NCI-H187 (cell line): ENCODE data around the gene ACADM.
A peak's percentile ranks its signal among the peaks of the same experiment; 100 is the strongest.
"Not testable (repeated sequence)": the region's sequence is repeated elsewhere in the genome, so short reads cannot be mapped to it uniquely, and the experiment has no call there.

Experiments used
- DNase-seq, 2 experiments: peaks; one replicate each; lab custom pipeline; 2025; lab: John Stamatoyannopoulos, UW

ACADM gene

DNA sequence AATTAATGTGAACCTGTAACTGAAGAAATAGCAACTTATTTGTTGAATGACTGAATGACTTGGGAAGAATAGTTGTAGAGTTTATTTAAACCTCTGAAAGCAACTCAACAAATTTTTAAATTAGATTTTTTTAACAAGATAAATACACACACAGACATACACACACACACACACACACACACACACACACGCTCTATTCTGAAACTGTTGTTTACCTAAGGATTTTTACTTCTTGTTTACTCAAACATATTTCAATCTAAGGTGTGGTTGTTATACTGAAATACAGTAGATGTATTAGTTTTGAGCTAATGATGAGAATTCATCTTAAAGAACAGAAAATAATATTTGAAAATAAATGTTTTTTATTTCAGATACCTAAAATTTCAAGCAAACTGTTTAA lies 11.5 kb downstream of the ACADM start:
- no peak for DNase-seq

DNA sequence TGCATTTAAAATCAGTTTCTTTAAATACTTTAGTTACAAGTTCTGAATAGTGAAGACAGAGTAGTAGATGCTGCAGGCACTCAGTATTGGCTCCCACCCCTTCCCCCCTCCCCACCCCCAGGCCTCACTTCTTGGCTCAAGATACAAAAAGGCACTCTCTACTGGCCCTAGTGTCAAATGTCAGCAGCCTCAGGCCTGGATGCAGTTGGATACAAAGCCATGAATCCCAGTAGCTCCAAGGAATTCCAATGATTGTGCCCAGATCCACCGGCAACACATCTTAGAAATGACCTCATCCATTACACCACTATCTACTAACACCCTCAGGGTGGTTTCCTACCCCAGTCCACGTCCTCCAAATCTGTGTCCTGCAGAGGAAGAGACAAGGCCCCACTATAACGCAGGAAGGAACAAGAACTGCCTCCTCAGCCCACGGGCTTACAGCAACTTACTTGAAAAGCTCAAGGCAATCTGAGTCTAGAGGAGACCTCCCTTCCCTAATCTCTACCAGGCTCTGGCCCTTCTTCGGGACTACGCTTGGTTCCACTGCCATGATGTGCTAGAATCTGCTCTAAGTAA lies 17.6 kb downstream of the ACADM start:
- DNase-seq = no peak

DNA sequence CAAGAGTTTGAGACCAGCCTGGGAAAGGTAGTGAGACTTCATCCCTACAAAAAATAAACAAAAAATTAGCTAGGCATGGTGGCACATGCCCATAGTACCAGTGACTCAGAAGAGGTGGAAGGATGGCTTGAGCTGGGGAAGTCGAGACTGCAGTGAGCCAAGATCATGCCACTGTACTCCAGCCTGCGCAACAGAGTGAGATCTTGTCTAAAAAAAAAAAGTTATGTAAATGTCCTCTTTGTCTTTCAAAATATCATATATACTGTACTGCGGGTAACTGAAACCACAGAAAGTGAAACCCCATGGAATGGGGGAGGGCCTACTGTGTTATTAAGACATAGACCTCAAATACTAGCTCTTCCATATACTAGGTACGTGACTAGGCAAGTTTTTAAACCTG lies 20.8 kb downstream of the ACADM start:
- no peak for DNase-seq

DNA sequence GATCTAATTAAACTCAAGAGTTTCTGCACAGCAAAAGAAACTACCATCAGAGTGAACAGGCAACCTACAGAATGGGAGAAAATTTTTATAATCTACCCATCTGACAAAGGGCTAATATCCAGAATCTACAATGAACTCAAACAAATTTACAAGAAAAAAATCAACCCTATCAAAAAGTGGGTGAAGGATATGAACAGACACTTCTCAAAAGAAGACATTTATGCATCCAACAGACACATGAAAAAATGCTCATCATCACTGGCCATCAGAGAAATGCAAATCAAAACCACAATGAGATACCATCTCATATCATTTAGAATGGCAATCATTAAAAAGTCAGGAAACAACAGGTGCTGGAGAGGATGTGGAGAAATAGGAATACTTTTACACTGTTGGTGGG lies 32.7 kb downstream of the ACADM start:
- not testable (repeated sequence) for DNase-seq

DNA sequence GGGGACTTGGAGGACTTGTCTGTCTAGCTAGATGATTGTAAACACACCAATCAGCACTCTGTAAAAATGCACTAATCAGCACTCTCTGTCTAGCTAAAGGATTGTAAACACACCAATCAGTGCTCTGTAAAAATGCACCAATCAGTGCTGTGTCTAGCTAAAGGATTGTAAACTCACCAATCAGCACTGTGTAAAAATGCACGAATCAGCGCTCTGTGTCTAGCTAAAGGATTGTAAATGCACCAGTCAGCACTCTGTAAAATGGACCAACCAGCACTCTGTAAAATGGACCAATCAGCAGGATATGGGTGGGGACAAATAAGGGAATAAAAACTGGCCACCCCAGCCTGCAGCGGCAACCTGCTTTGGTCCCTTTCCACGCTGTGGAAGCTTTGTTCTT lies 34.0 kb downstream of the ACADM start:
- DNase-seq = not testable (repeated sequence)

DNA sequence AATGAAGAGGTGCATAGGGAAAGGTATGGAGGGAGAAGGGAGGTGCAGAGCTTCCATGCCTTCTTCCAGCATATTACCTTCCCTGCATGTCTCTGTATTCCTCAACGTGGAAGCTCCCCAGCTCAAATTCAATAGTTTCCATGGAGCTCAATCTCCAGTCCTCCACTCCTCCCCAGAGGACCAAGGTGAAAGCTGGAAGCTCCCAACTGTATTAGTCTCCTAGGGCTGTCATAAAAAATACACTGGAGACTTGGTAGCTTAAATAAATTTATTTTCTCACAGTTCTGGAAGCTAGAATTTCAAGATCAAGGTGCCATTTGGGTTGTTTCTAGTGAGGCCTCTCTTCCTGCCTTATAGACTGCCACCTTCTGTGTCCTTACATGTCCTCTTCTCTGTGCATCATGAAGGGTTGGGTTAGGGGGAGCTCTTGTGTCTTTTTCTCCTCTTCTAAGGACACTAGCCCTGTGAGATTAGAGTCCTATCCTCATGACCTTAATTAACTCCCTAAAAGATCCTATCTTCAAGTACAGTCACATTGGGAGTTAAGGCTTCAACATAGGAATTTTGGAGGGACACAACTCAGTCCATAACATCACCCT lies 39.6 kb downstream of the ACADM start:
- no peak for DNase-seq

DNA sequence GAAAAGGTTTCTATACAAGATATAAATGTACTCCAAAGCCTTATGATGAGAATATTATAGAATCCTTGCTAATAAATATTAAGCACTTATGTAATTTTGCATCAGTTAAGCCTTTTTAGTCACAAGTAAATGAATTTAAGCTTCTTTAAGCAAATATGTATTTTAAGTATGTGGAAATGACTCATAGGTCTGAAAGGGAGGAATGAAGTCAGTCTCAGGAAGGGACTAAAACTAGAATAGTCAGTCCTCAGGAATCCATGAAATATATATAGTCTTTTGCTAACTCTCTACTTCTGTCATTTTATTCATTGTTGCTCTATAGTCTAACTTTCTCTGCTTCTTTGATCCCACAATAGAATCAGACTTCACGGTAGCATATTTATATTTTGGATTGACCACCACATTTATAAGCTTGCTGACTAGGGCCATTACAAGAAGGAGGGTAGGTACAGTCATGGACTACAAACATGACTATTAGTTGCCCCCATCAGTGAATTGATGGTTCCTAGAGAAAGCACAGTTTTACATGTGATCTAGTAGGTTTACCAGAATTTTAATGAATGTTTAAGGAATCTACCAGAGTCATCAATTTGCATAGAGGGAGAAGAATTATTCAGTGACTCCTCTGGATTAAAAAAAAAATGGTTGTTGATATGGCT lies 41.3 kb downstream of the ACADM start:
- no peak for DNase-seq

DNA sequence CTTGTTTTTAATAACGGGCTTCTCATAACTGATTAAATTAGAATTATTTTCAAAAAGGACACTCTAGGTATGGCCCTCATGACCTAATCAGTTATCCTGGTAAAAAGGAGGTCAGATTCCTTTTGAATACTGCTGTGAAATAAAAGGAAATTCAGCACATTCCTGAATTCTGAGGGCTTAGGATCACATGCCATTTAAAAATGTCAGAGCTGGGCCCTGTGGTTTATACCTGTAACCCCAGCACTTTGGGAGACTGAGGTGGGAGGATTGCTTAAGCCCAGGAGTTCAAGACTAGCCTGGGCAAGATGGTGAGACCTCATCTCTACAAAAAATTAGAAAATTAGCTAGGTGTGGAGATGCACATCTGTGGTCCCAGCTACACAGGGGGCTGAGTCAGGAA lies 43.5 kb downstream of the ACADM start:
- DNase-seq = no peak

DNA sequence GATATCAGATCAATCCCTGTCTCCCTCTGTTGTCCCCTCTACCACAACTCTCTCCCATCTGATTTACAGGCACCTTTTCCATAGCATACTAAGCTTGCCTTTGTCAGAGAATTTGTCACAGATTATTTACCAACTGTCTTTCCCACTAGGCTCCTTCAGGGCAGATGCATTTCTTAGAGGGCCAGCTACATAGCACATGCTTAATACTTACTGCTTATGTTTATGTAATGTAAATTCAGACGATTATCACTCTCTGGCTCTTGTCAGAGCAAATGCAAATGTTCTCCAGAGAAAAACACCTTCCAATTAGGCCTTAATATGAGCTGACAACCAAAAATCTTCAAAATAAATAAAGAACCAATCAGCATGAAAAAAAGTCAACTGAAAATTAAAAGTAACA lies 46.3 kb downstream of the ACADM start:
- DNase-seq = no peak

DNA sequence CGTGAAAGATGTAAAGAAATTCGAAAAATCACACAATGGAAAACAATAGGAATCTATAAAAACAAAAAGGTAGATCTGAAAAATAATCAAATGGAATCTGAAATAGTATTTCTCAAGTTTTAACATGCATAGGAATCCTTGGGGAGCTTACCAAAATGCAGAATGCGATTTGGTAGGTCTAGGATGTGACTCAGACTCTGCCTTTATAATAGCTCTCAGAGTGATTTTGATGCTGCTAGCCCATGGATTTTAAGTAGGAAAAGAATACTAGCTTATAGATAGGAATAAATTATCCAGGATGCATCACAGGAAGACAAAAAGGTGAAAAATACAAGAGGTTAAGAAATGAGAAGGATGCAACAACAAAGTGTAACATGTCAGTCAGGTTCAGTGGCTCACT lies 47.5 kb downstream of the ACADM start:
- DNase-seq = no peak

DNA sequence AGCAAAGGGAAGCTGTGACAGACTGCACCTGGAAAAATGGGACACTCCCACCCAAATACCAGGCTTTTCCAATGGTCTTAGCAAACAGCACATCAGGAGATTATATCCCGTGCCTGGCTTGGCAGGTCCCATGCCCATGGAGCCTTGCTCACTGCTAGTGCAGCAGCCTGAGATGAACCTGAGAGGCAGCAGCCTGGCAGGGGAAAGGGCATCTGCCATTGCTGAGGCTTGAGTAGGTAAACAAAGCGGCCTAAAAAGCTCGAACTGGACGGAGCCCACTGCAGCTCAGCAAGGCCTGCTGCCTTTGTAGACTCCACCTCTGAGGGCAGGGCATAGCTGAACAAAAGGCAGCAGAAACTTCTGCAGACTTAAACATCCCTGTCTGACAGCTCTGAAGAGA lies 53.3 kb downstream of the ACADM start:
- DNase-seq = not testable (repeated sequence)

DNA sequence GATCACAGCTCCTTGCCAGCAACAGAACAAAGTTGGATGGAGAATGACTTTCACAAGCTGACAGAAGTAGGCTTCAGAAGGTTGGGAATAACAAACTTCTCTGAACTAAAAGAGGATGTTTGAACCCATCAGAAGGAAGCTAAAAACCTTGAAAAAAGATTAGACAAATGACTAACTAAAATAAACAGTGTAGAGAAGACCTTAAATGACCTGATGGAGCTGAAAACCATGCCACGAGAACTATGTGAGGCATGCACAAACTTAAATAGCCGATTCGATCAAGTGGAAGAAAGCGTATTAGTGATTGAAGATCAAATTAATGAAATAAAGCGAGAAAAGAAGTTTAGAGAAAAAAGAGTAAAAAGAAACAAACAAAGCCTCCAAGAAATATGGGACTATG lies 54.2 kb downstream of the ACADM start:
- DNase-seq = not testable (repeated sequence)

DNA sequence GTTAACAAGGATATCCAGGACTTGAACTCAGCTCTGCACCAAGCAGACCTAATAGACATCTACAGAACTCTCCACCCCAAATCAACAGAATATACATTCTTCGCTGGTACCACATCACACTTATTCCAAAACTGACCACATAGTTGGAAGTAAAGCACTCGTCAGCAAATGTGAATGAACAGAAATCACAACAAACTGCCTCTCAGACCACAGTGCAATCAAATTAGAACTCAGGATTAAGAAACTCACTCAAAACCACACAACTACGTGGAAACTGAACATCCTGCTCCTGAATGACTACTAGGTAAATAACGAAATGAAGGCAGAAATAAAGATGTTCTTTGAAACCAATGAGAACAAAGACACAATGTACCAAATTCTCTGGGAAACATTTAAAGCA lies 55.7 kb downstream of the ACADM start:
- not testable (repeated sequence) for DNase-seq

DNA sequence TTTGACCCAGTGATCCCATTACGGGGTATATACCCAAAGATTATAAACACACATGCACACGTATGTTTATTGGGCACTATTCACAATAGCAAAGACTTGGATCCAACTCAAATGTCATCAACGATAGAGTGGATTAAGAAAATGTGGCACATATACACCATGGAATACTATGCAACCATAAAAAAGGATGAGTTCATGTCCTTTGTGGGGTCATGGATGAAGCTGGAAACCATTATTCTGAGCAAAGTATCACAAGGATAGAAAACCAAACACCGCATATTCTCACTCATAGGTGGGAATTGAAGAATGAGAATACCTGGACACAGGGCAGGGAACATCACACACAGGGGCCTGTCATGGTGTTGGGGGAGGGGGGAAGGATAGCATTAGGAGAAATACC lies 59.4 kb downstream of the ACADM start:
- not testable (repeated sequence) for DNase-seq

DNA sequence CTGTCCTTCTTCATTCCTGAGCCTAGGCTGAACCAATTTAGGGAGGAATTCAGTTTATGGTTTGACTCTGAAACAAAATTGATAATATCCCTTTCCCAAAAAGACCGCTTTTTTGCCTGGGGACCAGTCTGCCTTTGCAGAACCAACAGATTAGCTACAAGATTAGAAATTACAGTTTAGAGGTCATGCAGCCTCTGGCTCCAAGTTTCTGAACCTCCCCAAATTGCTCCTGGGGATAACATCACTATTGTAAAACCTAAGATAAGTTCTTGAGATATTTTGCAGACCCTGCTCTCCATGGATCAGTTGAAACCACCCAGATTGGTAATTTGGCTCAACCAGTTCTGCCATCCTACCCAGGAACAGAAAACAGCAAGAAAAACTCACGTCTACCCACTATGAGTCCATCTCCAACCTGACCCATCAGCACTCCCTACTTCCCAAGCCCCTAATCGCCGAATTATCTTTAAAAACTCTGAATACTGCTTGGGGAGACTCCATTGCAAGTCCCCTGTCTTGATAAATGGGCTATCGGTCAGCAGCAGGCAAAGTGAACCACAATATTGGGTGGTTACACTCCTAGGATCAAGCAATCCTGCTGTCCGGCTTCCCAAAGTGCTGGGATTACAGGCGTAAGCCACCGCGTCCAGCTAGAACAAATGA lies 60.9 kb downstream of the ACADM start:
- no peak for DNase-seq

DNA sequence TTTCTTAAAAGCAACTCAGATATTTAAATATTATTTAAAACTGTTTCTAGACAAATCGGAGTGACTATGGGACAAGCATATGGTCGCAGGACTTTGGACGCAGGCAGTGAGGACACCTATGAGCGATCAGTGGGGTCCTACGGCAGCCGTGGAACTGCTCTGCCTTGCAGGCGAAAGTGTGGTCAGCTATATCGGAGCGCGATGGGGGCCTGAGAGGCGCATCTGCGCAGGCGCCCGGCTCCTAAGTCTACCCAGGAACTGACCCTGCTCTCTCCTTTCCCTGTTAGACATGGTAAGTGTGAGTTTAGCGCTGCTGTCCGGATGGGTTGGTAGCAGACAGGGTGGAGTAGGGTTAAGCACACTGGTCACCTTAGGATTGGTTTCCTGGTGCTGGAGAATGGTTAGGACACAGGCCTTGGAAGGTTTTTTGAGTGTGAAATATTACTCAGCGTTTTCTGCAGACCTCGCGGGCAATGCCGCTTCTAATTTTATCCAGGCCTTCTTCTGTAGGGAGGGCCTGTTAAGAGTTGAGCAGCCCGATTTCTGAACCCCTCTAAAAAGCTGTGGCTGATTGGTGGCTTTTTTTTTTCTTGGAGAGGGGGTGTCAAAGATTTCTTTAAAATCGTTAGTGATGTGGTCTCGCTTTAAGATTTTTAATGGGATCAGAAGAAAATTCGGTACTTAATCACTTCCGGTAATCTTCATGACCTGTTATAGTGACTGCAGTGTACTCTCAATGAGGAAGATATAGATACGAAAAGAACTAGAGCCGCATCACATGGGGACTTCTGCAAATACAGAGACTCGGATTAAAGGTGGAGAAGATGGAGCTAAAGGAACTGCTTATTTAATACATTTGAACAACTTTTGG lies 61.7 kb downstream of the ACADM start, which contains the start of gene RABGGTB:
Gene RABGGTB, plus strand, starts transcription at position 274 of the 871 bp plus-strand sequence. Its CDS starts 16 bp downstream, at position 290.
- peak; percentile 92 to 96 for DNase-seq

DNA sequence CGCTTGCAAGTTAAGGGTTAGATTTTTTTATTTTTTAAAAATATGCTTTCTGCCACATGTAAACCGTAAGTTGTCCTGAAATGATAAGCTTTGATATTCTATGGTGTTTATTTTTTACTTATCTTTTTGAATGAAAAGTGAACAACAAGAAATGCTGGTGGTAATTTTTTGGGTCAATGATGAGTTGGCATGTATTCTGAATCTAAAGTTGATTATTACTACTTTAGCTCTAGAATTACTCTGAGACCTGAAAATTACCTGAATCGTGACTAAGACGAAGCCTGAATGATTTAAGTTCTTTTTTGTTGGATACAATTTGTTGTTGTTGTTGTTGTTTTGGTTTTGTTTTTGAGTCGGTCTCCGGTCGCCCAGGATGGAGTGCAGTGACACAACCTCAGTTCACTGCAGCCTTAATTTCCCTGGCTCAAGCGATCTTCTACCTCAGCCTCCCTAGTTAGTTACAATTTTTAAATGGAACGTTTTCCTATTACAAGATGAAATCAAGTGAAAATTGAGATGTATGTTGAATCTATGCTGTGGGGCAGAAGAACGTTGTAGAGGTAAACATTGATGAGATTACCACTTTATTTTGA lies 62.5 kb downstream of the ACADM start:
- DNase-seq = no peak

DNA sequence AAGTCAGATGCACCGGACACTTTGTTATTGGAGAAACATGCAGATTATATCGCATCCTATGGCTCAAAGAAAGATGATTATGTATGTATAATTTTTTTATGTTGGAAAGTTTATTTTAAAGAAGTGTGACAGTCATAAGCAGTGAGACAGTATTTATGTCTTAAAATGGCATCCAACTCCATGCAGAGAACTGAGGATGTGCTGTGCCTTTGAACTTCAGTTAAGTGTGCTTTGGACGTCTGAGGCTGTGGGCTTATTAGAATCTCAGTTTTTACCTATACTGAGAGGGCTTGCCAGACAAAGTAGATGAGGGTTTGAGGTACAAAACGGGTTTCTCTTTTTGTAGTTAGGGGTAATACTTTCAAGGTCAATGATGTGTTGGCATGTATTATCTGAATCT lies 63.0 kb downstream of the ACADM start:
- DNase-seq = no peak

DNA sequence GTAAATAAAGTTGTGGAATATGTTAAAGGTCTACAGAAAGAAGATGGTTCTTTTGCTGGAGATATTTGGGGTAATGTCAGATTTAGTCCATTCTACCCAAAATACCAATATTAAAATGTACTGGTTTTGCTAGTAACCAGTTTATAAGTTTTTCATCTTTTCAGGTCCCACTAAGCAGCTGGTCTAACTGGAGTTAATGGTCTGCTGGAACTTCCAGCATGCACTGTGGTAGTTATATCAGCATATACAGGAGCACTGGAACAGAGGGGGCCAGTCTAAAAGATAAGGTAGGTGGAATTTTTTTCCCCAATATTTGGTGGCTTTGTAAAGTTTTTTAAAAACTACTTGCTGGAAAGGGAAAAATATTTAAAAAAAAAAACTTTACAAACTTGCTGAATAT lies 65.5 kb downstream of the ACADM start:
- DNase-seq = no peak

DNA sequence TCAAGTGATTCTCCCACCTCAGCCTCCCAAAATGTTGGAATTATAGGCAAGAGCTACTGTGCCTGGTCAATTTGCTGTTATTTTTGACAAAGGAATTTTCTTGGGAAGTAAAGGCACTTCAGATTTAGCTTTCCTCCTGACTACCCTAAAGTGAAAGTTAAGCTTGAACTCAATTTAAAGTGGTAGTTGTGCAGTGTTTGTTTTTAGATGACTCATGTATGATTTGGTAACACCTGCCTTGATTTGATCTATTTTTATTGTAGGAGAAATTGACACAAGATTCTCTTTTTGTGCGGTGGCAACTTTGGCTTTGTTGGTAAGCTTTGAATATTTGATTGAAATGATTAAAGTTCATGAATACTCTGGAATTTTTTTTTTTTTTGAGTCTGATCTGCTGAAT lies 66.5 kb downstream of the ACADM start:
- DNase-seq = no peak

DNA sequence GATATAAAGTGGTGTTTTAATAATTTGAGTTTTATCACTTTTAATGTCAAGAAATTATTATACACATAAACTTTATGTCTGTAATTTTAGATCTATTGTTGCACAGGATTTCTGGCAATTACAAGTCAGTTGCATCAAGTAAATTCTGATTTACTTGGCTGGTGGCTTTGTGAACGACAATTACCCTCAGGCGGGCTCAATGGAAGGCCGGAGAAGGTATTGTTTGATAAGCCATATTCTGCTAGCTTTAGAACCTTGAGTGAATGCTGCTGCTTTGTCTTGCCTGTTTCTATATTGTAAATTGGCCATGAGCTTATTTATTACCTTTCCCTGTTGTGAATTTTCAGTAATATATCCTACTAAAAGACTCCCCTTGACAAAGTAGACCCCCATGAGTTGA lies 67.6 kb downstream of the ACADM start:
- DNase-seq = no peak

DNA sequence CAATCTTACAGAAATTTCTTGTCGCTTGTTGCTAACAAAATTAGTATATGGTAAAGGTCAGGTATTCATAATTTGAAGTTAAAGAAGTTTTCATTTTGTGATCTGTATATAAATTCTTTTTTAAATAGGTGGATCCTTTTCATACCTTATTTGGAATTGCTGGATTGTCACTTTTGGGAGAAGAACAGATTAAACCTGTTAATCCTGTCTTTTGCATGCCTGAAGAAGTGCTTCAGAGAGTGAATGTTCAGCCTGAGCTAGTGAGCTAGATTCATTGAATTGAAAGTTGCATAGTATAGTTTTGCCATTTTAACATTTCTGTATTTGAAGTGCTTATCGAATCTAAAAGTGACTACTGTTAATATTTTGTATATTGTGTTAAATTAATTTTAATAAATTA lies 69.9 kb downstream of the ACADM start:
- no peak for DNase-seq
